T-helper 2 cell treated with Interferon-gamma antibody and Interleukin-4, amounts not matched to agents 5 μg/mL and 100 μg/mL, for 36 hours (primary cell): ENCODE measurements around the gene RIMOC1.

Experiments used
- DNase-seq: peaks from one replicate; pipeline ENCODE4 v3.0.0; 2021; ENCODE audit warnings: low spot score
- H3K27ac Mint-ChIP-seq: one replicate; pipeline ENCODE4 v1.8.0; 2021; ENCODE audit warnings: mild to moderate bottlenecking, mixed read lengths
- H3K27me3 Mint-ChIP-seq: one replicate; pipeline ENCODE4 v1.8.0; 2021; ENCODE audit warnings: low read depth, mixed read lengths
- H3K36me3 Mint-ChIP-seq: one replicate; pipeline ENCODE4 v1.8.0; 2021; ENCODE audit warnings: low read depth, mixed read lengths
- H3K4me1 Mint-ChIP-seq: one replicate; pipeline ENCODE4 v1.8.0; 2021; ENCODE audit warnings: low read depth, mixed read lengths
- H3K4me3 Mint-ChIP-seq: one replicate; pipeline ENCODE4 v1.8.0; 2022; ENCODE audit warnings: mild to moderate bottlenecking, moderate library complexity, mixed read lengths
- H3K9me3 Mint-ChIP-seq: one replicate; pipeline ENCODE4 v1.8.0; 2021; ENCODE audit warnings: mixed read lengths

RIMOC1 gene

GRCh38 chr5:41877408-41877807 is 26.7 kb upstream of the RIMOC1 start:
- Mint-ChIP-seq H3K9me3 (no peaks in the 10 kb centered on the region), H3K27ac (no peak overlapping the region), H3K27me3 (no peaks in the 10 kb centered on the region), H3K36me3 (no peaks in the 10 kb centered on the region), H3K4me1 (peaks cover 31% of the 10 kb centered on the region), H3K4me3 (no peak overlapping the region)
- no peak for DNase-seq

- Mint-ChIP-seq H3K27ac (no peak overlapping the region), H3K4me3 (no peak overlapping the region), H3K4me1 (peaks cover 33% of the 10 kb centered on the region), H3K27me3 (no peaks in the 10 kb centered on the region), H3K36me3 (no peaks in the 10 kb centered on the region), H3K9me3 (no peaks in the 10 kb centered on the region)
- DNase-seq, result no peak
Measured at GRCh38 chr5:41878173-41878572, 26.0 kb upstream of the RIMOC1 start.

- H3K36me3 Mint-ChIP-seq, result no peaks in the 10 kb centered on the region
- H3K27me3 Mint-ChIP-seq, result no peaks in the 10 kb centered on the region
- peaks cover 35% of the 10 kb centered on the region for H3K4me1 Mint-ChIP-seq
- no peak overlapping the region for H3K27ac Mint-ChIP-seq
- no peaks in the 10 kb centered on the region for H3K9me3 Mint-ChIP-seq
- no peak overlapping the region for H3K4me3 Mint-ChIP-seq
- DNase-seq, result no peak
Measured at GRCh38 chr5:41878643-41879478, 25.3 kb upstream of the RIMOC1 start.

- Mint-ChIP-seq H3K9me3 (no peaks in the 10 kb centered on the region), H3K27me3 (no peaks in the 10 kb centered on the region), H3K4me1 (peaks cover 24% of the 10 kb centered on the region), H3K36me3 (no peaks in the 10 kb centered on the region), H3K27ac (no peak overlapping the region), H3K4me3 (no peak overlapping the region)
- DNase-seq, result no peak
Measured at GRCh38 chr5:41882765-41883164, 21.4 kb upstream of the RIMOC1 start.

GRCh38 chr5:41883243-41883642 is 20.9 kb upstream of the RIMOC1 start:
- Mint-ChIP-seq H3K27me3 (no peaks in the 10 kb centered on the region), H3K36me3 (no peaks in the 10 kb centered on the region), H3K27ac (no peak overlapping the region), H3K4me1 (peaks cover 21% of the 10 kb centered on the region), H3K4me3 (no peak overlapping the region), H3K9me3 (no peaks in the 10 kb centered on the region)
- DNase-seq, result no peak

- Mint-ChIP-seq H3K36me3 (no peaks in the 10 kb centered on the region), H3K27me3 (no peaks in the 10 kb centered on the region), H3K4me3 (no peak overlapping the region), H3K4me1 (peaks cover 14% of the 10 kb centered on the region), H3K9me3 (no peaks in the 10 kb centered on the region), H3K27ac (no peak overlapping the region)
- DNase-seq, result no peak
Measured at GRCh38 chr5:41883936-41884335, 20.2 kb upstream of the RIMOC1 start.

GRCh38 chr5:41885286-41885685 is 18.9 kb upstream of the RIMOC1 start:
- H3K9me3 Mint-ChIP-seq, result no peaks in the 10 kb centered on the region
- H3K4me1 Mint-ChIP-seq, result peaks cover 13% of the 10 kb centered on the region
- no peak overlapping the region for H3K4me3 Mint-ChIP-seq
- no peak for DNase-seq
- H3K27me3 Mint-ChIP-seq, result no peaks in the 10 kb centered on the region
- no peaks in the 10 kb centered on the region for H3K36me3 Mint-ChIP-seq
- H3K27ac Mint-ChIP-seq, result peak overlapping the region; percentile 61

GRCh38 chr5:41891066-41891707 is 13.0 kb upstream of the RIMOC1 start:
- H3K27me3 Mint-ChIP-seq, result peaks cover 9% of the 10 kb centered on the region
- H3K9me3 Mint-ChIP-seq, result no peaks in the 10 kb centered on the region
- no peak for DNase-seq
- H3K4me1 Mint-ChIP-seq, result peaks cover 28% of the 10 kb centered on the region
- peaks cover 3% of the 10 kb centered on the region for H3K36me3 Mint-ChIP-seq
- peak overlapping the region; percentile 37 for H3K27ac Mint-ChIP-seq
- peak overlapping the region; percentile 7 for H3K4me3 Mint-ChIP-seq

GRCh38 chr5:41892031-41892430 is 12.1 kb upstream of the RIMOC1 start:
- Mint-ChIP-seq H3K4me3 (peak overlapping the region; percentile 20), H3K36me3 (peaks cover 3% of the 10 kb centered on the region), H3K27me3 (peaks cover 18% of the 10 kb centered on the region), H3K27ac (peak overlapping the region; percentile 9), H3K9me3 (no peaks in the 10 kb centered on the region), H3K4me1 (peaks cover 28% of the 10 kb centered on the region)
- DNase-seq, result no peak

GRCh38 chr5:41893074-41893851 is 10.9 kb upstream of the RIMOC1 start:
- DNase-seq, result no peak
- Mint-ChIP-seq H3K4me1 (peaks cover 28% of the 10 kb centered on the region), H3K27me3 (peaks cover 22% of the 10 kb centered on the region), H3K36me3 (peaks cover 3% of the 10 kb centered on the region), H3K27ac (peak overlapping the region; percentile 47), H3K9me3 (no peaks in the 10 kb centered on the region), H3K4me3 (peak overlapping the region; percentile 62)

- Mint-ChIP-seq H3K9me3 (no peaks in the 10 kb centered on the region), H3K4me1 (peaks cover 22% of the 10 kb centered on the region), H3K4me3 (no peak overlapping the region), H3K27ac (no peak overlapping the region), H3K36me3 (peaks cover 3% of the 10 kb centered on the region), H3K27me3 (peaks cover 24% of the 10 kb centered on the region)
- DNase-seq, result no peak
Measured at GRCh38 chr5:41896230-41896629, 7.9 kb upstream of the RIMOC1 start.

- no peak for DNase-seq
- Mint-ChIP-seq H3K4me3 (peak overlapping the region; percentile 96), H3K27ac (peak overlapping the region; percentile 97), H3K27me3 (peaks cover 5% of the 10 kb centered on the region), H3K9me3 (no peaks in the 10 kb centered on the region), H3K4me1 (peaks cover 36% of the 10 kb centered on the region), H3K36me3 (peaks cover 22% of the 10 kb centered on the region)
Measured at GRCh38 chr5:41903382-41903891, 707 bp upstream of the RIMOC1 start.

- peaks cover 35% of the 10 kb centered on the region for H3K36me3 Mint-ChIP-seq
- peaks cover 3% of the 10 kb centered on the region for H3K27me3 Mint-ChIP-seq
- H3K4me1 Mint-ChIP-seq, result peaks cover 46% of the 10 kb centered on the region
- H3K9me3 Mint-ChIP-seq, result no peaks in the 10 kb centered on the region
- H3K27ac Mint-ChIP-seq, result peak overlapping the region; percentile 10
- peak overlapping the region; percentile 16 for H3K4me3 Mint-ChIP-seq
- DNase-seq, result no peak
Measured at GRCh38 chr5:41906151-41906550, 2.0 kb downstream of the RIMOC1 start.
